CD4-positive, alpha-beta T cell (primary cell): ENCODE measurements around the gene MEF2B. TPM values are rescaled to one million over a fixed set of nuclear protein-coding genes. Genes with fewer than 3 reads are reported as not detected.
A peak's percentile ranks its signal among the peaks of the same experiment; 100 is the strongest.
"Not testable (repeated sequence)": the region's sequence is repeated elsewhere in the genome, so short reads cannot be mapped to it uniquely, and the experiment has no call there.

ENCODE experiments used
- ATAC-seq: fragments of 200-7000 bp; cut with Tn5 transposase; one replicate; pipeline ENCODE4 v1.10.0; 2022; ENCODE audit warnings: mild to moderate bottlenecking; ENCODE audit not compliant: poor library complexity
- CTCF ChIA-PET: fragments of 350-600 bp; sonication (Branson Sonifier 250); formaldehyde crosslinking; loops from one replicate; lab custom pipeline; 2021; ENCODE audit warnings: antibody characterized with exemption, inconsistent platforms; lab: Charles Lee
- POLR2A ChIA-PET: fragments of 350-600 bp; sonication (Branson Sonifier 250); formaldehyde crosslinking; loops from one replicate; lab custom pipeline; 2021; ENCODE audit warnings: antibody characterized with exemption, inconsistent platforms; lab: Charles Lee
- DNase-seq, 14 experiments: peaks; one replicate each; pipeline ENCODE4 v3.0.0-alpha.2; 2013 to 2020; ENCODE audit warnings: mixed read lengths in 2 of 14
- H3K27ac ChIP-seq, 2 donors: one replicate each; pipeline versions ENCODE4 v1.5.1 to v1.7.0; 2013; ENCODE audit warnings: low read length in 2 of 2, low read depth in 1 of 2, mild to moderate bottlenecking in 1 of 2
- H3K27me3 ChIP-seq, 2 experiments: 1 replicate in 1 of 2; 2 replicates in 1 of 2; pipeline versions ENCODE4 v1.6.1 to v1.7.0; 2013; ENCODE audit warnings: low read length in 2 of 2, control low read depth in 1 of 2, mild to moderate bottlenecking in 1 of 2, moderate library complexity in 1 of 2; ENCODE audit not compliant: insufficient read depth in 2 of 2, control insufficient read depth in 1 of 2
- H3K36me3 ChIP-seq: one replicate; pipeline ENCODE4 v1.6.1; 2013; ENCODE audit warnings: low read length, control low read depth; ENCODE audit not compliant: insufficient read depth
- H3K4me1 ChIP-seq: one replicate; pipeline ENCODE4 v1.6.1; 2013; ENCODE audit warnings: low read length, control low read depth; ENCODE audit not compliant: insufficient read depth
- H3K4me3 ChIP-seq: one replicate; pipeline ENCODE4 v1.5.1; 2013; ENCODE audit warnings: mild to moderate bottlenecking, low read length, moderate library complexity
- H3K9me3 ChIP-seq, 2 experiments: 1 replicate in 1 of 2; 2 replicates in 1 of 2; pipeline versions ENCODE4 v1.6.1 to v1.7.0; 2013; ENCODE audit warnings: low read length in 2 of 2, mild to moderate bottlenecking in 2 of 2, control low read depth in 1 of 2, moderate library complexity in 1 of 2; ENCODE audit not compliant: control insufficient read depth in 1 of 2, insufficient read depth in 1 of 2
- H3K27ac Mint-ChIP-seq: one replicate; pipeline ENCODE4 v1.8.0; 2020; ENCODE audit warnings: mixed read lengths
- H3K27me3 Mint-ChIP-seq: one replicate; pipeline ENCODE4 v1.8.0; 2021; ENCODE audit warnings: mixed read lengths
- H3K36me3 Mint-ChIP-seq: one replicate; pipeline ENCODE4 v1.8.0; 2021; ENCODE audit warnings: low read depth, mixed read lengths
- H3K4me1 Mint-ChIP-seq: one replicate; pipeline ENCODE4 v1.8.0; 2021; ENCODE audit warnings: low read depth, mixed read lengths
- H3K4me3 Mint-ChIP-seq: one replicate; pipeline ENCODE4 v1.8.0; 2020; ENCODE audit warnings: mild to moderate bottlenecking, mixed read lengths
- H3K9me3 Mint-ChIP-seq: one replicate; pipeline ENCODE4 v1.8.0; 2020; ENCODE audit warnings: mixed read lengths
- CTCF ChIP-seq: fragments of 200-600 bp; IDR thresholded peaks from one replicate; pipeline ENCODE4 v1.8.0; 2022; ENCODE audit warnings: antibody characterized with exemption, mild to moderate bottlenecking
- intact Hi-C, 2 experiments: fragments of 100-400 bp; cut with DNase I in 1 of 2; cut with micrococcal nuclease in 1 of 2; formaldehyde crosslinking; loops; one replicate each; pipeline versions ENCODE4 v1.15.1 to v1.9.0; 2023 to 2025; cut with DNase I, micrococcal nuclease
- total RNA-seq, 174 experiments: library from RNA in 2 of 174; stranded (reverse) in 2 of 174; gene quantifications; one replicate each; pipeline ENCODE4 v1.2.3 and lab custom pipeline; 2021 to 2026

MEF2B gene
- total RNA-seq, 2 experiments from 2014 or later: 1.9 to 3.0 TPM

GRCh38 chr19:19138109-19138981 is 31.7 kb downstream of the MEF2B start, which contains the start of gene TMEM161A:
TSS of gene TMEM161A (minus strand) at chr19:19138478. CDS start at chr19:19138428, 50 bp downstream.
- Histone ChIP-seq H3K27ac (peak within 1 kb of the TSS in 1 of 2 donors; percentile 46), H3K27me3 (no peaks in the 10 kb centered on the region), H3K9me3 (no peaks in the 10 kb centered on the region), H3K4me1 (peaks cover 31% of the 10 kb centered on the region), H3K4me3 (peak within 1 kb of the TSS; percentile 93), H3K36me3 (no peaks in the 10 kb centered on the region)
- H3K9me3 Mint-ChIP-seq: no peaks in the 10 kb centered on the region
- intact Hi-C loops: loop anchor here (1.0 to 5.0 kb wide), 5 partner anchors 54 to 501 kb away; partner anchors contain the start of genes SLC25A42 (in 2 of the 2), ARMC6 (in 1 of the 2), BORCS8 (in 1 of the 2) and KLHL26 (in 1 of the 2)
- ChIA-PET CTCF (no interaction called here), POLR2A (interaction anchor here (0.7 kb wide), 1 partner anchor 548 kb away, joined by 3 read pairs; no protein-coding TSS in a partner anchor)
- no peaks in the 10 kb centered on the region for H3K36me3 Mint-ChIP-seq
- peak; percentile 99 for ATAC-seq
- peaks cover 28% of the 10 kb centered on the region for H3K4me1 Mint-ChIP-seq
- peak; percentile 90 to 98 (median 94) for DNase-seq
- TF ChIP-seq CTCF: no peak
- peak within 1 kb of the TSS; percentile 95 for H3K4me3 Mint-ChIP-seq
- H3K27ac Mint-ChIP-seq: peak within 1 kb of the TSS; percentile 65
- H3K27me3 Mint-ChIP-seq: no peaks in the 10 kb centered on the region

- DNase-seq: peak in 1 of 14 experiments; percentile 36
- ATAC-seq: no peak
- H3K27ac Mint-ChIP-seq: peak overlapping the region; percentile 65
- peaks cover under 1 to 5% of the 10 kb centered on the region in 2 experiments for H3K9me3 ChIP-seq
- peaks cover 28% of the 10 kb centered on the region for H3K4me1 Mint-ChIP-seq
- no peaks in the 10 kb centered on the region for H3K36me3 Mint-ChIP-seq
- no peaks in the 10 kb centered on the region for H3K27me3 ChIP-seq
- POLR2A ChIA-PET: no interaction called here
- peak overlapping the region in 1 of 2 donors; percentile 46 for H3K27ac ChIP-seq
- intact Hi-C loops: loop anchor here (1.0 to 5.0 kb wide), 5 partner anchors 55 to 500 kb away; partner anchors contain the start of genes SLC25A42 (in 2 of the 2), ARMC6 (in 1 of the 2), BORCS8 (in 1 of the 2) and KLHL26 (in 1 of the 2)
- CTCF ChIA-PET: no interaction called here
- H3K4me3 Mint-ChIP-seq: peak overlapping the region; percentile 95
- no peaks in the 10 kb centered on the region for H3K27me3 Mint-ChIP-seq
- H3K9me3 Mint-ChIP-seq: no peaks in the 10 kb centered on the region
- TF ChIP-seq CTCF: no peak
- no peaks in the 10 kb centered on the region for H3K36me3 ChIP-seq
- peak overlapping the region; percentile 93 for H3K4me3 ChIP-seq
- H3K4me1 ChIP-seq: peaks cover 31% of the 10 kb centered on the region
Measured at GRCh38 chr19:19137556-19138108, 32.4 kb downstream of the MEF2B start.

GRCh38 chr19:19135713-19136112 is 34.4 kb downstream of the MEF2B start:
- H3K4me3 Mint-ChIP-seq, H3K27ac ChIP-seq, H3K36me3 ChIP-seq, ATAC-seq, H3K9me3 Mint-ChIP-seq, DNase-seq, H3K4me3 ChIP-seq, H3K27me3 Mint-ChIP-seq, H3K27me3 ChIP-seq, H3K27ac Mint-ChIP-seq, POLR2A ChIA-PET, H3K36me3 Mint-ChIP-seq: not testable (repeated sequence)
- H3K4me1 Mint-ChIP-seq: peaks cover 28% of the 10 kb centered on the region
- H3K4me1 ChIP-seq: peaks cover 31% of the 10 kb centered on the region
- peaks cover 8 to 14% of the 10 kb centered on the region in 2 experiments for H3K9me3 ChIP-seq
- intact Hi-C loops: loop anchor here in 1 of 2 experiments (5.0 kb wide), 2 partner anchors 57 to 498 kb away; partner anchors contain the start of genes BORCS8, KLHL26 and RFXANK
- CTCF ChIA-PET: interaction anchor here (1.9 kb wide), 1 partner anchor 10 kb away, joined by 9 read pairs; no protein-coding TSS in a partner anchor
